SK-N-SH (cell line): ENCODE data around the gene PTPRG. TPM values are rescaled to one million over a fixed set of nuclear protein-coding genes. Genes with fewer than 3 reads are reported as not detected.

Experiments used
- CTCF ChIA-PET: fragments of 300-600, 350-600 bp; formaldehyde crosslinking; extraction: SDS; loops from one replicate; lab custom pipeline; 2021; lab: Yijun Ruan, JAX
- POLR2A ChIA-PET: fragments of 350-600 bp; sonication (Branson Sonifier 250); formaldehyde crosslinking; extraction: SDS; loops from one replicate; lab custom pipeline; 2020; ENCODE audit warnings: antibody characterized with exemption, inconsistent platforms; lab: Yijun Ruan, JAX
- DNase-seq: peaks from one replicate; pipeline ENCODE4 v3.0.0; 2012
- H2AFZ ChIP-seq: fragments of 200-600 bp; sonication (generic); 2 replicates; pipeline ENCODE4 v1.8.1; 2016; ENCODE audit warnings: antibody characterized with exemption, mild to moderate bottlenecking, low read depth
- H3F3A ChIP-seq: fragments of 200-600 bp; sonication (generic); replicated peaks from 2 replicates; pipeline ENCODE3; 2016; ENCODE audit warnings: antibody characterized with exemption, mild to moderate bottlenecking; ENCODE audit not compliant: insufficient read depth
- H3K27ac ChIP-seq, 2 experiments: fragments of 200-500 bp in 1 of 2; fragments of 200-600 bp in 1 of 2; sonication (Bioruptor generic) in 1 of 2; sonication (generic), shearing (Covaris generic) in 1 of 2; 2 replicates each; pipeline versions ENCODE4 v1.5.1 to v1.6.1; 2014 to 2016; ENCODE audit warnings: low read depth in 2 of 2, inconsistent platforms in 1 of 2, low read length in 1 of 2, mild to moderate bottlenecking in 1 of 2, mixed read lengths in 1 of 2
- H3K27me3 ChIP-seq: fragments of 200-600 bp; sonication (generic), shearing (Covaris generic); 2 replicates; pipeline ENCODE4 v1.6.1; 2016; ENCODE audit warnings: mixed run types; ENCODE audit not compliant: insufficient read depth
- H3K36me3 ChIP-seq, 2 experiments: fragments of 200-500 bp in 1 of 2; fragments of 200-600 bp in 1 of 2; sonication (Bioruptor generic) in 1 of 2; sonication (generic) in 1 of 2; replicated peaks in 1 of 2; 2 replicates each; pipeline versions ENCODE3 to v1.5.1; 2014 to 2016; ENCODE audit warnings: low read length in 1 of 2, mild to moderate bottlenecking in 1 of 2; ENCODE audit not compliant: insufficient read depth in 2 of 2, control insufficient read depth in 1 of 2
- H3K4me1 ChIP-seq, 2 experiments: fragments of 200-500 bp in 1 of 2; fragments of 200-600 bp in 1 of 2; sonication (Bioruptor generic) in 1 of 2; sonication (generic), shearing (Covaris generic) in 1 of 2; 2 replicates each; pipeline versions ENCODE4 v1.5.1 to v1.6.1; 2014 to 2016; ENCODE audit warnings: low read depth in 1 of 2, low read length in 1 of 2, mixed run types in 1 of 2; ENCODE audit not compliant: insufficient read depth in 2 of 2, control insufficient read depth in 1 of 2
- H3K4me2 ChIP-seq: fragments of 200-600 bp; sonication (generic), shearing (Covaris generic); 2 replicates; pipeline ENCODE4 v1.6.1; 2017; ENCODE audit warnings: mixed run types
- H3K4me3 ChIP-seq, 2 experiments: fragments of 200-500 bp in 1 of 2; fragments of 200-600 bp in 1 of 2; sonication (Bioruptor generic) in 1 of 2; sonication (generic), shearing (Covaris generic) in 1 of 2; 2 replicates each; pipeline versions ENCODE4 v1.5.1 to v1.8.1; 2014 to 2016; ENCODE audit warnings: low read depth in 2 of 2, inconsistent platforms in 1 of 2, low read length in 1 of 2, mild to moderate bottlenecking in 1 of 2, mixed read lengths in 1 of 2, moderate library complexity in 1 of 2
- H3K79me2 ChIP-seq: fragments of 200-600 bp; sonication (generic); 2 replicates; pipeline ENCODE4 v1.8.1; 2017; ENCODE audit warnings: mild to moderate bottlenecking; ENCODE audit not compliant: insufficient read depth
- H3K9ac ChIP-seq: fragments of 200-600 bp; sonication (generic); 2 replicates; pipeline ENCODE4 v1.6.1; 2017; ENCODE audit warnings: mixed run types
- H3K9me2 ChIP-seq: fragments of 200-600 bp; sonication (generic); 2 replicates; pipeline ENCODE4 v1.6.1; 2017; ENCODE audit warnings: mixed run types
- H3K9me3 ChIP-seq: fragments of 200-600 bp; sonication (generic); 2 replicates; pipeline ENCODE4 v1.6.1; 2017; ENCODE audit warnings: mixed run types, mild to moderate bottlenecking, moderate library complexity
- H4K20me1 ChIP-seq: fragments of 200-600 bp; sonication (generic); 2 replicates; pipeline ENCODE4 v1.6.1; 2017; ENCODE audit warnings: mild to moderate bottlenecking, mixed run types; ENCODE audit not compliant: insufficient read depth
- CTCF ChIP-seq: fragments of 200-600 bp; sonication (generic); IDR thresholded peaks from 2 replicates; pipeline ENCODE4 v1.6.1; 2017; ENCODE audit warnings: antibody characterized with exemption, mild to moderate bottlenecking, moderate library complexity
- EZH2phosphoT487 ChIP-seq: fragments of 200-600 bp; sonication (generic); IDR thresholded peaks from 2 replicates; pipeline ENCODE4 v1.6.1; 2017; ENCODE audit warnings: low read depth, mixed run types, mild to moderate bottlenecking, antibody characterized with exemption, moderate library complexity, borderline replicate concordance
- FOSL2 ChIP-seq: IDR thresholded peaks from 2 replicates; pipeline ENCODE4 v1.4.0; 2012; ENCODE audit warnings: low read depth, mild to moderate bottlenecking, moderate library complexity, borderline replicate concordance
- FOXM1 ChIP-seq: IDR thresholded peaks from 2 replicates; pipeline ENCODE4 v1.4.0; 2012; ENCODE audit warnings: low read depth, mild to moderate bottlenecking
- GABPA ChIP-seq: IDR thresholded peaks from 2 replicates; pipeline ENCODE4 v1.4.0; 2012; ENCODE audit warnings: low read depth, mild to moderate bottlenecking
- IRF3 ChIP-seq: fragments of 150-350 bp; IDR thresholded peaks from 2 replicates; pipeline ENCODE4 v1.6.1; 2016; ENCODE audit warnings: mild to moderate bottlenecking, low read depth, low read length
- JUND ChIP-seq: IDR thresholded peaks from 2 replicates; pipeline ENCODE4 v1.4.0; 2012
- MXI1 ChIP-seq: IDR thresholded peaks from 2 replicates; pipeline ENCODE4 v1.6.1; 2012; ENCODE audit warnings: mild to moderate bottlenecking, low read depth, low read length, improper control_type of control experiment
- NRF1 ChIP-seq: IDR thresholded peaks from 2 replicates; pipeline ENCODE4 v1.6.1; 2012; ENCODE audit warnings: low read depth, mild to moderate bottlenecking, low read length
- PBX3 ChIP-seq: IDR thresholded peaks from 2 replicates; pipeline ENCODE4; 2012
- POLR2AphosphoS5 ChIP-seq: IDR thresholded peaks from 2 replicates; pipeline ENCODE4 v1.6.1; 2012; ENCODE audit warnings: low read depth, low read length
- RAD21 ChIP-seq: IDR thresholded peaks from 2 replicates; pipeline ENCODE4 v1.6.1; 2012; ENCODE audit warnings: mild to moderate bottlenecking, low read length
- RFX5 ChIP-seq: IDR thresholded peaks from 2 replicates; pipeline ENCODE4 v1.6.1; 2012; ENCODE audit warnings: mild to moderate bottlenecking, improper control_type of control experiment, low read length
- SIN3A ChIP-seq: IDR thresholded peaks from 2 replicates; pipeline ENCODE4 v1.6.1; 2012; ENCODE audit warnings: low read depth, mild to moderate bottlenecking, low read length, moderate library complexity, borderline replicate concordance
- SMC3 ChIP-seq: IDR thresholded peaks from 2 replicates; pipeline ENCODE4 v1.6.1; 2012; ENCODE audit warnings: low read depth, low read length, improper control_type of control experiment
- TAF1 ChIP-seq: IDR thresholded peaks from 2 replicates; pipeline ENCODE4 v1.6.1; 2012; ENCODE audit warnings: low read depth, mild to moderate bottlenecking, low read length, moderate library complexity, borderline replicate concordance
- USF2 ChIP-seq: fragments of 150-350 bp; IDR thresholded peaks from 2 replicates; pipeline ENCODE4 v1.6.1; 2017; ENCODE audit warnings: antibody characterized with exemption, low read length, low read depth, borderline replicate concordance
- WGBS: methylation state at CpG from one replicate; pipeline ENCODE4 v1.1.6; 2017; ENCODE audit warnings: low lambda C conversion rate; 5-methylcytosine and 5-hydroxymethylcytosine counted together
- polyA plus RNA-seq, 3 experiments: library from polyadenylated mRNA; depleted of rRNA; stranded (reverse); fragments of >200 nt; gene quantifications; 2 replicates each; pipeline ENCODE4 v1.2.3, GENCODE V29; 2012

The PTPRG gene
- polyA plus RNA-seq, 1 of the 3 experiments (the other 2 are of a cell fraction): 14.1 TPM

GRCh38 chr3:62022312-62022711 is 460.9 kb downstream of the PTPRG start:
- POLR2A ChIA-PET: no interaction called here
- H3K27ac ChIP-seq: no peak overlapping the region

GRCh38 chr3:62024882-62025281 is 463.5 kb downstream of the PTPRG start:
- H4K20me1 ChIP-seq: no peaks in the 10 kb centered on the region
- H3K4me2 ChIP-seq: no peak overlapping the region
- TF ChIP-seq CTCF: no peak
- TF ChIP-seq POLR2AphosphoS5: no peak
- no peak for TF ChIP-seq PBX3
- TF ChIP-seq MXI1: no peak
- no peak for TF ChIP-seq RAD21
- TF ChIP-seq GABPA: no peak
- no peak for TF ChIP-seq USF2
- no peak for TF ChIP-seq SIN3A
- no peak for TF ChIP-seq FOXM1
- no peak for TF ChIP-seq TAF1
- TF ChIP-seq NRF1: no peak
- no peak for DNase-seq
- no peaks in the 10 kb centered on the region for H3K79me2 ChIP-seq
- H3F3A ChIP-seq: no peaks in the 10 kb centered on the region
- H3K4me3 ChIP-seq: no peak overlapping the region
- WGBS: 68% methylated on average over 3 of the region's 3 CpGs
- CTCF ChIA-PET: no interaction called here
- H2AFZ ChIP-seq: no peak overlapping the region
- H3K27me3 ChIP-seq: no peaks in the 10 kb centered on the region
- no peaks in the 10 kb centered on the region for H3K9me2 ChIP-seq
- no peaks in the 10 kb centered on the region for H3K9me3 ChIP-seq
- no peaks in the 10 kb centered on the region for H3K4me1 ChIP-seq
- POLR2A ChIA-PET: no interaction called here
- H3K27ac ChIP-seq: no peak overlapping the region
- no peaks in the 10 kb centered on the region for H3K36me3 ChIP-seq
- no peak overlapping the region for H3K9ac ChIP-seq

More at GRCh38 chr3:62022312-62022711, 460.9 kb downstream of the PTPRG start:
- Histone ChIP-seq H3K79me2 (no peaks in the 10 kb centered on the region), H3K4me1 (no peaks in the 10 kb centered on the region), H3K36me3 (peaks cover 2 to 3% of the 10 kb centered on the region in 2 experiments), H2AFZ (no peak overlapping the region), H4K20me1 (no peaks in the 10 kb centered on the region), H3K9me2 (no peaks in the 10 kb centered on the region), H3K4me2 (no peak overlapping the region), H3K9ac (no peak overlapping the region), H3K9me3 (no peaks in the 10 kb centered on the region), H3K27me3 (no peaks in the 10 kb centered on the region), H3F3A (no peaks in the 10 kb centered on the region), H3K4me3 (no peak overlapping the region)
- no peak for TF ChIP-seq RFX5
- no peak for TF ChIP-seq SMC3
- no peak for TF ChIP-seq GABPA
- TF ChIP-seq EZH2phosphoT487: no peak
- no peak for TF ChIP-seq MXI1
- TF ChIP-seq IRF3: no peak
- TF ChIP-seq CTCF: no peak
- no peak for TF ChIP-seq POLR2AphosphoS5
- no peak for TF ChIP-seq FOSL2
- no peak for TF ChIP-seq JUND
- WGBS: 94% methylated on average over 4 of the region's 4 CpGs
- CTCF ChIA-PET: no interaction called here
- no peak for DNase-seq
